ENCODE results near the gene DNAJC18.

- TF ChIP-seq POLR2AphosphoS5 (IDR thresholded peaks at IDR 0.05; ENCODE audit: borderline replicate concordance, low read depth, low read length) (no peak), EZH2 (IDR thresholded peaks at IDR 0.05) (no peak), FOXP2 (optimal IDR thresholded peaks at IDR 0.05; ENCODE audit: control extremely low read depth, extremely low read length, insufficient read depth) (no peak)
These were observed 45.1 kb downstream of the DNAJC18 start for GRCh38 chr5:139394123-139394653.

Data from SK-N-MC (cell line).